HG02884 (cell line): ENCODE measurements around the gene DDIAS.
"Not testable (repeated sequence)": the region's sequence is repeated elsewhere in the genome, so short reads cannot be mapped to it uniquely, and the experiment has no call there.

Experiments
- ATAC-seq: cut with Tn5 transposase; IDR thresholded peaks from one replicate; pipeline ENCODE4 v1.9.1; 2021; ENCODE audit warnings: mild to moderate bottlenecking, moderate library complexity; ENCODE audit not compliant: unreplicated experiment

Gene DDIAS

GRCh38 chr11:82901165-82901921 lies at the start of gene DDIAS:
TSS of gene DDIAS (plus strand) at chr11:82901736. CDS start at chr11:82914739, 13,003 bp downstream.
- ATAC-seq, result peak; percentile 65

- ATAC-seq, result no peak
Measured at GRCh38 chr11:82854242-82854641, 47.3 kb upstream of the DDIAS start.

GRCh38 chr11:82854916-82855315 lies 46.6 kb upstream of the DDIAS start:
- not testable (repeated sequence) for ATAC-seq

- ATAC-seq, result no peak
Measured at GRCh38 chr11:82855616-82856015, 45.9 kb upstream of the DDIAS start.

- no peak for ATAC-seq
Measured at GRCh38 chr11:82857145-82857544, 44.4 kb upstream of the DDIAS start.

GRCh38 chr11:82858133-82858532 lies 43.4 kb upstream of the DDIAS start:
- no peak for ATAC-seq

- ATAC-seq, result no peak
Measured at GRCh38 chr11:82858556-82859091, 42.9 kb upstream of the DDIAS start.

- ATAC-seq, result no peak
Measured at GRCh38 chr11:82859750-82860149, 41.8 kb upstream of the DDIAS start.

GRCh38 chr11:82862379-82862778 lies 39.2 kb upstream of the DDIAS start:
- no peak for ATAC-seq

- ATAC-seq, result peak; percentile 69
Measured at GRCh38 chr11:82863209-82863608, 38.3 kb upstream of the DDIAS start.

GRCh38 chr11:82864268-82864667 lies 37.3 kb upstream of the DDIAS start:
- no peak for ATAC-seq

GRCh38 chr11:82865841-82866240 lies 35.7 kb upstream of the DDIAS start:
- ATAC-seq, result no peak

GRCh38 chr11:82867495-82868082 lies 33.9 kb upstream of the DDIAS start:
- no peak for ATAC-seq

- no peak for ATAC-seq
Measured at GRCh38 chr11:82869657-82870056, 31.9 kb upstream of the DDIAS start.

GRCh38 chr11:82871646-82872045 lies 29.9 kb upstream of the DDIAS start:
- no peak for ATAC-seq

GRCh38 chr11:82872377-82873150 lies 29.0 kb upstream of the DDIAS start:
- ATAC-seq, result no peak

GRCh38 chr11:82873919-82874333 lies 27.6 kb upstream of the DDIAS start:
- no peak for ATAC-seq

GRCh38 chr11:82874646-82875523 lies 26.7 kb upstream of the DDIAS start:
- ATAC-seq, result no peak

- no peak for ATAC-seq
Measured at GRCh38 chr11:82883853-82884252, 17.7 kb upstream of the DDIAS start.

- ATAC-seq, result no peak
Measured at GRCh38 chr11:82889133-82890001, 12.2 kb upstream of the DDIAS start.
